K562 (cell line): Measurements from ENCODE around the gene BCAR3. TPM values are rescaled to one million over a fixed set of nuclear protein-coding genes. Genes with fewer than 3 reads are reported as not detected.

Experiments
- ATAC-seq: fragments of 200-7000 bp; cut with Tn5 transposase; 3 replicates; pipeline ENCODE4 v1.9.1; 2020; ENCODE audit warnings: moderate library complexity
- BruUV-seq: library from RNA; stranded (reverse); fragments of 400-500 nt; replicated peaks from 2 replicates; lab custom pipeline; 2021; lab: Mats Ljungman, UMichigan
- CTCF ChIA-PET: fragments of 300-600 bp; formaldehyde crosslinking; extraction: SDS; loops from one replicate; lab custom pipeline; 2021; ENCODE audit warnings: low intra/inter-chr PET ratio; lab: Yijun Ruan, JAX
- POLR2A ChIA-PET: fragments of 300-600, 350-650 bp; sonication (Branson Sonifier 250); formaldehyde crosslinking; extraction: SDS; loops from one replicate; lab custom pipeline; 2021; ENCODE audit warnings: antibody characterized with exemption, inconsistent platforms; lab: Yijun Ruan, JAX
- DNase-seq, 4 experiments: peaks; one replicate each; pipeline versions ENCODE4 v3.0.0 to v3.0.0-alpha.2; 2011 to 2018; ENCODE audit warnings: low spot score in 3 of 4, mixed read lengths in 3 of 4; ENCODE audit errors: extremely low read depth in 1 of 4
- FAIRE-seq: peaks from 2 replicates; lab custom pipeline; 2011; peaks lifted over from hg19 to GRCh38; lab: Jason Lieb, UNC
- H2AFZ ChIP-seq: 2 replicates; pipeline ENCODE4 v1.6.0; 2011; ENCODE audit warnings: low read depth, low read length, control low read depth, inconsistent platforms
- H3K27ac ChIP-seq: fragments of 200-600 bp; 3 replicates; pipeline ENCODE4 v1.8.0; 2011; ENCODE audit warnings: low read depth, mild to moderate bottlenecking, control low read depth, inconsistent platforms, low read length, moderate library complexity, mixed read lengths; ENCODE audit errors: extremely low read depth
- H3K27me3 ChIP-seq, 2 experiments: fragments of 300-600 bp in 1 of 2; 2 replicates in 1 of 2; 3 replicates in 1 of 2; pipeline versions ENCODE4 v1.6.0 to v1.8.0; 2011; ENCODE audit warnings: inconsistent platforms in 2 of 2, low read length in 2 of 2, mild to moderate bottlenecking in 1 of 2, mixed read lengths in 1 of 2, moderate library complexity in 1 of 2; ENCODE audit not compliant: control insufficient read depth in 2 of 2, insufficient read depth in 2 of 2
- H3K36me3 ChIP-seq: fragments of 300-600 bp; 3 replicates; pipeline ENCODE4 v1.8.0; 2011; ENCODE audit warnings: mild to moderate bottlenecking, low read length, inconsistent platforms; ENCODE audit not compliant: control insufficient read depth, insufficient read depth
- H3K4me1 ChIP-seq, 2 experiments: fragments of 200-600 bp in 1 of 2; replicated peaks in 1 of 2; 2 replicates in 1 of 2; 3 replicates in 1 of 2; pipeline versions ENCODE4 v1.5.1 to v1.8.0; 2011; ENCODE audit warnings: inconsistent platforms in 2 of 2, low read length in 2 of 2, mild to moderate bottlenecking in 1 of 2, mixed read lengths in 1 of 2, moderate library complexity in 1 of 2; ENCODE audit not compliant: control insufficient read depth in 2 of 2, insufficient read depth in 2 of 2
- H3K4me2 ChIP-seq: 2 replicates; pipeline ENCODE4 v1.6.1; 2011; ENCODE audit warnings: low read length, control low read depth, inconsistent platforms, mixed read lengths; ENCODE audit not compliant: insufficient read depth
- H3K4me3 ChIP-seq: fragments of 200-600 bp; sonication (generic), shearing (Covaris generic); 2 replicates; pipeline ENCODE4 v1.5.1; 2016; ENCODE audit warnings: control low read depth, inconsistent platforms
- H3K79me2 ChIP-seq: fragments of 200-600 bp; 3 replicates; pipeline ENCODE4 v1.8.0; 2011; ENCODE audit warnings: low read length, inconsistent platforms; ENCODE audit not compliant: control insufficient read depth, insufficient read depth
- H3K9ac ChIP-seq, 2 experiments: 2 replicates each; pipeline versions ENCODE4 v1.6.0 to v1.6.1; 2011; ENCODE audit warnings: low read depth in 2 of 2, low read length in 2 of 2, control low read depth in 1 of 2, inconsistent platforms in 1 of 2, mild to moderate bottlenecking in 1 of 2, mixed read lengths in 1 of 2; ENCODE audit not compliant: insufficient read depth in 1 of 2
- H3K9me1 ChIP-seq: one replicate; pipeline ENCODE4 v1.6.0; 2011; ENCODE audit warnings: inconsistent platforms, mild to moderate bottlenecking, low read length, moderate library complexity; ENCODE audit not compliant: control insufficient read depth, insufficient read depth
- H3K9me3 ChIP-seq: replicated peaks from 2 replicates; pipeline ENCODE4 v1.5.1; 2011; ENCODE audit warnings: low read depth, low read length, inconsistent platforms; ENCODE audit not compliant: control insufficient read depth, insufficient read depth
- H4K20me1 ChIP-seq: replicated peaks from 2 replicates; pipeline ENCODE4 v1.6.1; 2011; ENCODE audit warnings: low read length, inconsistent platforms, mixed read lengths; ENCODE audit not compliant: control insufficient read depth, insufficient read depth
- SPI1 ChIP-seq: IDR thresholded peaks from 2 replicates; pipeline ENCODE4 v1.6.1; 2011; ENCODE audit warnings: low read depth, low read length, control low read depth, borderline replicate concordance
- SRSF9 ChIP-seq: fragments of 200-400 bp; formaldehyde crosslinking; IDR thresholded peaks from 2 replicates; pipeline ENCODE4 v1.6.1; 2017; ENCODE audit warnings: low read depth, low read length, borderline replicate concordance
- TSHZ1 ChIP-seq: fragments of 250-450 bp; sonication (Bioruptor Pico); IDR thresholded peaks from 2 replicates; pipeline ENCODE4 v1.4.0; 2020; ENCODE audit warnings: mild to moderate bottlenecking, moderate library complexity
- WGBS: fragments of 100-300 bp; shearing (Covaris generic); methylation state at CpG from one replicate; pipeline ENCODE4 v1.1.6; 2016; ENCODE audit warnings: low coverage, mixed read lengths; ENCODE audit not compliant: insufficient coverage; ENCODE audit errors: missing lambda C conversion rate; 5-methylcytosine and 5-hydroxymethylcytosine counted together
- in situ Hi-C: fragments of 300-500 bp; cut with MboI; formaldehyde crosslinking; loops from 4 replicates; pipeline ENCODE4 v1.15.0; 2018; ENCODE audit warnings: inconsistent platforms, mixed read lengths
- intact Hi-C: fragments of 100-400 bp; cut with micrococcal nuclease; formaldehyde crosslinking; loops from 2 replicates; pipeline ENCODE4 v1.14.2; 2022
- polyA plus RNA-seq, 8 experiments: library from polyadenylated mRNA; depleted of rRNA in 4 of 8; stranded (reverse) in 5 of 8; unstranded in 3 of 8; fragments of >200 nt; fragmentation: Nextera tagmentation in 2 of 8; fragmentation: Illumina TruSeq in 1 of 8; extraction: Ambion mirVana in 2 of 8; extraction: Trizol in 1 of 8; gene quantifications; 2 replicates each; pipeline versions ENCODE4 v1.2.1 to v1.2.3, GENCODE V29; 2011 to 2014; ENCODE audit warnings: inconsistent platforms in 1 of 8, missing spikeins in 1 of 8
- total RNA-seq, 7 experiments: library from RNA; depleted of rRNA in 6 of 7; stranded (reverse); fragments of >200 nt in 6 of 7; fragmentation: Illumina TruSeq in 2 of 7; extraction: Trizol in 2 of 7; gene quantifications; 2 replicates each; pipeline versions ENCODE4 v1.2.1 to v1.2.3, GENCODE V29; 2011 to 2021; ENCODE audit warnings: low replicate concordance in 1 of 7

BCAR3 gene
- total and polyA plus RNA-seq, 9 of the 15 experiments (the other 6 are each of a cell fraction or from before 2014, with no cell fraction given): 1.8 to 6.3 (median 3.8) TPM

GRCh38 chr1:93707956-93708355 lies 26.3 kb upstream of the BCAR3 start (continued):
- TF ChIP-seq TSHZ1: no peak

- no TSS peak for BruUV-seq
- ATAC-seq (no peak), DNase-seq (no peak), FAIRE-seq (no peak)
- H3K27me3 ChIP-seq: 0 out of 5 replicates have a peak, but pooled peaks cover 0 to 8% of the 10 kb centered on the region in 2 experiments
- H3K9ac ChIP-seq: no peak overlapping the region
- TF ChIP-seq SRSF9 (no peak), SPI1 (peak; percentile 51; the same call in 1 of the 2 replicates)
- peaks cover 0 to 16% of the 10 kb centered on the region in 2 experiments; a peak in 3 of 5 replicates for H3K4me1 ChIP-seq
- POLR2A ChIA-PET: no interaction called here
- no peaks in the 10 kb centered on the region for H3K36me3 ChIP-seq
- no peaks in the 10 kb centered on the region for H3K79me2 ChIP-seq
- no peak overlapping the region for H3K27ac ChIP-seq
- no peaks in the 10 kb centered on the region for H4K20me1 ChIP-seq
- H3K9me1 ChIP-seq: no peaks in the 10 kb centered on the region
- H3K4me3 ChIP-seq: no peak overlapping the region
- no peak overlapping the region for H3K4me2 ChIP-seq
- in situ Hi-C loops (no loop called here), intact Hi-C loops (no loop called here)
- CTCF ChIA-PET: no interaction called here
- 48% methylated on average over 3 of the region's 3 CpGs for WGBS
- H3K9me3 ChIP-seq: no peaks in the 10 kb centered on the region
- H2AFZ ChIP-seq: no peak overlapping the region
These were observed 24.4 kb upstream of the BCAR3 start for GRCh38 chr1:93705892-93706500.
